NT2/D1 (cell line): ENCODE results near the gene MUC5B.

ENCODE experiments used
- DNase-seq: peaks from one replicate; pipeline ENCODE4 v3.0.0-alpha.2; 2011; ENCODE audit warnings: low read depth, low spot score
- H3K27me3 ChIP-seq: 2 replicates; pipeline ENCODE4 v1.6.0; 2011; ENCODE audit warnings: mild to moderate bottlenecking; ENCODE audit not compliant: insufficient read length, insufficient read depth
- H3K36me3 ChIP-seq: 2 replicates; pipeline ENCODE4 v1.6.1; 2011; ENCODE audit warnings: mild to moderate bottlenecking, low read length, mixed read lengths; ENCODE audit not compliant: insufficient read depth, insufficient read length
- H3K4me1 ChIP-seq: 2 replicates; pipeline ENCODE4 v1.5.1; 2011; ENCODE audit not compliant: insufficient read depth, insufficient read length
- H3K4me3 ChIP-seq: 2 replicates; pipeline ENCODE4 v1.5.1; 2011; ENCODE audit warnings: low read depth; ENCODE audit not compliant: insufficient read length
- H3K9ac ChIP-seq: 2 replicates; pipeline ENCODE4 v1.6.0; 2011; ENCODE audit warnings: low read depth; ENCODE audit not compliant: insufficient read length
- H3K9me3 ChIP-seq: 2 replicates; pipeline ENCODE4 v1.5.1; 2011; ENCODE audit warnings: mild to moderate bottlenecking, low read length; ENCODE audit not compliant: insufficient read depth
- SUZ12 ChIP-seq: IDR thresholded peaks from 2 replicates; pipeline ENCODE4 v1.6.1; 2011; ENCODE audit not compliant: insufficient read length, insufficient read depth; ENCODE audit errors: extremely low read depth
- YY1 ChIP-seq: IDR thresholded peaks from 2 replicates; pipeline ENCODE4 v1.6.1; 2011; ENCODE audit not compliant: insufficient read length, insufficient read depth
- ZNF274 ChIP-seq: IDR thresholded peaks from 2 replicates; pipeline ENCODE4 v1.6.1; 2011; ENCODE audit warnings: mild to moderate bottlenecking, low read depth, low read length

The MUC5B gene

GRCh38 chr11:1267441-1268100 is 44.7 kb downstream of the MUC5B start:
- no peak for DNase-seq

GRCh38 chr11:1269957-1270356 is 47.1 kb downstream of the MUC5B start:
- H3K9me3 ChIP-seq, result peaks cover 19% of the 10 kb centered on the region
- TF ChIP-seq SUZ12 (no peak), YY1 (no peak), ZNF274 (no peak)
- H3K4me1 ChIP-seq, result peaks cover 13% of the 10 kb centered on the region
- DNase-seq, result no peak
- peaks cover 7% of the 10 kb centered on the region for H3K36me3 ChIP-seq
- H3K9ac ChIP-seq, result no peak overlapping the region
- H3K4me3 ChIP-seq, result no peak overlapping the region
- no peaks in the 10 kb centered on the region for H3K27me3 ChIP-seq

More at GRCh38 chr11:1267441-1268100, 44.7 kb downstream of the MUC5B start:
- no peak for TF ChIP-seq YY1
- TF ChIP-seq SUZ12, result no peak
- TF ChIP-seq ZNF274, result no peak
- no peak overlapping the region for H3K9ac ChIP-seq
- H3K4me1 ChIP-seq, result peaks cover 6% of the 10 kb centered on the region
- peaks cover 24% of the 10 kb centered on the region for H3K9me3 ChIP-seq
- no peak overlapping the region for H3K4me3 ChIP-seq
- H3K36me3 ChIP-seq, result no peaks in the 10 kb centered on the region
- H3K27me3 ChIP-seq, result no peaks in the 10 kb centered on the region

GRCh38 chr11:1270476-1270875 is 47.6 kb downstream of the MUC5B start:
- no peak for DNase-seq
- no peak for TF ChIP-seq ZNF274
- TF ChIP-seq SUZ12, result no peak
- no peak for TF ChIP-seq YY1
- H3K27me3 ChIP-seq, result no peaks in the 10 kb centered on the region
- no peak overlapping the region for H3K9ac ChIP-seq
- no peak overlapping the region for H3K4me3 ChIP-seq
- peaks cover 12% of the 10 kb centered on the region for H3K36me3 ChIP-seq
- peaks cover 17% of the 10 kb centered on the region for H3K4me1 ChIP-seq
- H3K9me3 ChIP-seq, result peaks cover 14% of the 10 kb centered on the region

GRCh38 chr11:1271002-1271401 is 48.1 kb downstream of the MUC5B start:
- H3K9me3 ChIP-seq, result peaks cover 8% of the 10 kb centered on the region; the same call in 1 of the 2 replicates
- peaks cover 16% of the 10 kb centered on the region for H3K36me3 ChIP-seq
- H3K27me3 ChIP-seq, result no peaks in the 10 kb centered on the region
- peaks cover 17% of the 10 kb centered on the region for H3K4me1 ChIP-seq
- DNase-seq, result no peak
- TF ChIP-seq YY1, result no peak
- TF ChIP-seq SUZ12, result no peak
- TF ChIP-seq ZNF274, result no peak
- no peak overlapping the region for H3K9ac ChIP-seq
- H3K4me3 ChIP-seq, result no peak overlapping the region

GRCh38 chr11:1271406-1271805 is 48.5 kb downstream of the MUC5B start:
- Histone ChIP-seq H3K36me3 (peaks cover 20% of the 10 kb centered on the region), H3K9ac (no peak overlapping the region), H3K4me3 (no peak overlapping the region), H3K27me3 (no peaks in the 10 kb centered on the region), H3K4me1 (peaks cover 17% of the 10 kb centered on the region), H3K9me3 (peaks cover 4% of the 10 kb centered on the region; the same call in 1 of the 2 replicates)
- no peak for TF ChIP-seq YY1
- TF ChIP-seq SUZ12, result no peak
- no peak for TF ChIP-seq ZNF274
- DNase-seq, result no peak

- no peak for DNase-seq
- TF ChIP-seq YY1, result no peak
- TF ChIP-seq SUZ12, result no peak
- TF ChIP-seq ZNF274, result no peak
- H3K4me1 ChIP-seq, result peaks cover 17% of the 10 kb centered on the region
- no peak overlapping the region for H3K9ac ChIP-seq
- H3K27me3 ChIP-seq, result no peaks in the 10 kb centered on the region
- H3K4me3 ChIP-seq, result no peak overlapping the region
- H3K36me3 ChIP-seq, result peaks cover 25% of the 10 kb centered on the region
- no peaks in the 10 kb centered on the region; the same call in 1 of the 2 replicates for H3K9me3 ChIP-seq
Observed at GRCh38 chr11:1271927-1272326, 49.1 kb downstream of the MUC5B start.

- H3K9me3 ChIP-seq, result no peaks in the 10 kb centered on the region; the same call in 1 of the 2 replicates
- H3K36me3 ChIP-seq, result peaks cover 31% of the 10 kb centered on the region
- peaks cover 17% of the 10 kb centered on the region for H3K4me1 ChIP-seq
- no peak for DNase-seq
- H3K9ac ChIP-seq, result no peak overlapping the region
- TF ChIP-seq ZNF274 (no peak), SUZ12 (no peak), YY1 (no peak)
- H3K4me3 ChIP-seq, result no peak overlapping the region
- no peaks in the 10 kb centered on the region for H3K27me3 ChIP-seq
Observed at GRCh38 chr11:1272531-1272930, 49.7 kb downstream of the MUC5B start.
